ENCODE measurements around the gene CFAP221. TPM values are rescaled to one million over a fixed set of nuclear protein-coding genes. Genes with fewer than 3 reads are reported as not detected.

Gene CFAP221
- total RNA-seq, 1 donor: not detected

GRCh38 chr2:119683074-119683712, 138.9 kb downstream of the CFAP221 start:
- no peak overlapping the region for H3K4me3 ChIP-seq (ENCODE audit: low read depth, low read length)
- TF ChIP-seq CTCF (IDR thresholded peaks at IDR 0.05; ENCODE audit: insufficient read depth, low read length): no peak
- DNase-seq (ENCODE audit: low read depth): no peak

GRCh38 chr2:119683713-119684443, 139.6 kb downstream of the CFAP221 start:
- DNase-seq (ENCODE audit: low read depth): no peak
- no peak for TF ChIP-seq CTCF (IDR thresholded peaks at IDR 0.05; ENCODE audit: insufficient read depth, low read length)
- H3K4me3 ChIP-seq (ENCODE audit: low read depth, low read length): no peak overlapping the region

- DNase-seq (ENCODE audit: low read depth): no peak
- H3K4me3 ChIP-seq (ENCODE audit: low read depth, low read length): no peak overlapping the region
- TF ChIP-seq CTCF (IDR thresholded peaks at IDR 0.05; ENCODE audit: insufficient read depth, low read length): no peak
Measured at GRCh38 chr2:119684518-119684917, 140.3 kb downstream of the CFAP221 start.

- H3K4me3 ChIP-seq (ENCODE audit: low read depth, low read length): no peak overlapping the region
- no peak for TF ChIP-seq CTCF (IDR thresholded peaks at IDR 0.05; ENCODE audit: insufficient read depth, low read length)
- no peak for DNase-seq (ENCODE audit: low read depth)
Measured at GRCh38 chr2:119688616-119689015, 144.4 kb downstream of the CFAP221 start.

- TF ChIP-seq CTCF (IDR thresholded peaks at IDR 0.05; ENCODE audit: insufficient read depth, low read length): no peak
- no peak overlapping the region for H3K4me3 ChIP-seq (ENCODE audit: low read depth, low read length)
- no peak for DNase-seq (ENCODE audit: low read depth)
Measured at GRCh38 chr2:119689218-119689617, 145.0 kb downstream of the CFAP221 start.

- no peak for TF ChIP-seq CTCF (IDR thresholded peaks at IDR 0.05; ENCODE audit: insufficient read depth, low read length)
- H3K4me3 ChIP-seq (ENCODE audit: low read depth, low read length): no peak overlapping the region
- DNase-seq (ENCODE audit: low read depth): no peak
Measured at GRCh38 chr2:119691189-119691588, 146.9 kb downstream of the CFAP221 start.
